Measurements from ENCODE around the gene ACR. TPM values are rescaled to one million over a fixed set of nuclear protein-coding genes. Genes with fewer than 3 reads are reported as not detected.

ACR gene
- total RNA-seq, 1 experiment from 2014 or later = not detected

GRCh38 chr22:50725597-50725996 is 12.4 kb upstream of the ACR start:
- H3K9me3 ChIP-seq (ENCODE audit: low read depth, low read length, poor library complexity, severe bottlenecking) = no peaks in the 10 kb centered on the region
- no TSS peak for BruUV-seq (replicated peaks)
- no peak for DNase-seq (ENCODE audit: low spot score)
- ChIA-PET CTCF (no interaction called here), POLR2A (ENCODE audit: low non-redundant PET) (no interaction called here)
- no peaks in the 10 kb centered on the region for H3K36me3 ChIP-seq (ENCODE audit: insufficient read depth, low read length, poor library complexity, severe bottlenecking)
- TF ChIP-seq EZH2 (IDR thresholded peaks at IDR 0.05; ENCODE audit: borderline replicate concordance, low read depth, low read length, poor library complexity, severe bottlenecking) = no peak
- no peak for TF ChIP-seq CTCF (conservative IDR thresholded peaks at IDR 0.05; ENCODE audit: low read depth, low read length)
- H3K27ac ChIP-seq (ENCODE audit: low read depth, low read length, poor library complexity, severe bottlenecking) = no peak overlapping the region
- peaks cover 4% of the 10 kb centered on the region for H3K27me3 ChIP-seq (replicated peaks; ENCODE audit: insufficient read depth, low read depth, low read length, poor library complexity)
- H3K4me1 ChIP-seq (ENCODE audit: insufficient read depth, low read length, poor library complexity, severe bottlenecking) = no peaks in the 10 kb centered on the region
- no peak overlapping the region for H3K4me3 ChIP-seq (ENCODE audit: low read depth, low read length, poor library complexity, severe bottlenecking)
- intact Hi-C loops (cut with micrococcal nuclease; ENCODE audit: unreplicated experiment) = no loop called here

- DNase-seq (ENCODE audit: low spot score) = no peak
- CTCF ChIA-PET = no interaction called here
- TF ChIP-seq CTCF (conservative IDR thresholded peaks at IDR 0.05; ENCODE audit: low read depth, low read length) (no peak), EZH2 (IDR thresholded peaks at IDR 0.05; ENCODE audit: borderline replicate concordance, low read depth, low read length, poor library complexity, severe bottlenecking) (no peak)
- POLR2A ChIA-PET (ENCODE audit: low non-redundant PET) = no interaction called here
- no peak overlapping the region for H3K27ac ChIP-seq (ENCODE audit: low read depth, low read length, poor library complexity, severe bottlenecking)
- no peaks in the 10 kb centered on the region for H3K9me3 ChIP-seq (ENCODE audit: low read depth, low read length, poor library complexity, severe bottlenecking)
- no peaks in the 10 kb centered on the region for H3K27me3 ChIP-seq (replicated peaks; ENCODE audit: insufficient read depth, low read depth, low read length, poor library complexity)
- no peak overlapping the region for H3K4me3 ChIP-seq (ENCODE audit: low read depth, low read length, poor library complexity, severe bottlenecking)
- H3K4me1 ChIP-seq (ENCODE audit: insufficient read depth, low read length, poor library complexity, severe bottlenecking) = peaks cover 2% of the 10 kb centered on the region
- no TSS peak for BruUV-seq (replicated peaks)
- H3K36me3 ChIP-seq (ENCODE audit: insufficient read depth, low read length, poor library complexity, severe bottlenecking) = no peaks in the 10 kb centered on the region
- intact Hi-C loops (cut with micrococcal nuclease; ENCODE audit: unreplicated experiment) = no loop called here
Measured at GRCh38 chr22:50726643-50727340, 11.2 kb upstream of the ACR start.

- peaks cover 7% of the 10 kb centered on the region for H3K4me1 ChIP-seq (ENCODE audit: insufficient read depth, low read length, poor library complexity, severe bottlenecking)
- TF ChIP-seq CTCF (conservative IDR thresholded peaks at IDR 0.05; ENCODE audit: low read depth, low read length) (no peak), EZH2 (IDR thresholded peaks at IDR 0.05; ENCODE audit: borderline replicate concordance, low read depth, low read length, poor library complexity, severe bottlenecking) (no peak)
- no peak for DNase-seq (ENCODE audit: low spot score)
- H3K4me3 ChIP-seq (ENCODE audit: low read depth, low read length, poor library complexity, severe bottlenecking) = no peak overlapping the region
- no peaks in the 10 kb centered on the region for H3K27me3 ChIP-seq (replicated peaks; ENCODE audit: insufficient read depth, low read depth, low read length, poor library complexity)
- ChIA-PET CTCF (no interaction called here), POLR2A (ENCODE audit: low non-redundant PET) (no interaction called here)
- H3K27ac ChIP-seq (ENCODE audit: low read depth, low read length, poor library complexity, severe bottlenecking) = no peak overlapping the region
- no TSS peak for BruUV-seq (replicated peaks)
- no peaks in the 10 kb centered on the region for H3K9me3 ChIP-seq (ENCODE audit: low read depth, low read length, poor library complexity, severe bottlenecking)
- no peaks in the 10 kb centered on the region for H3K36me3 ChIP-seq (ENCODE audit: insufficient read depth, low read length, poor library complexity, severe bottlenecking)
- intact Hi-C loops (cut with micrococcal nuclease; ENCODE audit: unreplicated experiment) = no loop called here
Measured at GRCh38 chr22:50727678-50728522, 10.1 kb upstream of the ACR start.
